ENCODE measurements around the gene ABTB2.

The ABTB2 gene

GRCh38 chr11:34278175-34278574 lies 79.6 kb downstream of the ABTB2 start:
- TF ChIP-seq CTCF (IDR thresholded peaks at IDR 0.05; ENCODE audit: low read depth, low read length), result no peak
- no peak for DNase-seq (ENCODE audit: low read depth in 2 of 2)
- no peak overlapping the region for H3K4me3 ChIP-seq (replicated peaks in 1 of 2; ENCODE audit: low read depth in 2 of 2, low read length in 2 of 2)

GRCh38 chr11:34277171-34277570 lies 80.6 kb downstream of the ABTB2 start:
- no peak for DNase-seq (ENCODE audit: low read depth in 2 of 2)
- no peak for TF ChIP-seq CTCF (IDR thresholded peaks at IDR 0.05; ENCODE audit: low read depth, low read length)
- H3K4me3 ChIP-seq (replicated peaks in 1 of 2; ENCODE audit: low read depth in 2 of 2, low read length in 2 of 2), result no peak overlapping the region

GRCh38 chr11:34276352-34276864 lies 81.4 kb downstream of the ABTB2 start:
- no peak for TF ChIP-seq CTCF (IDR thresholded peaks at IDR 0.05; ENCODE audit: low read depth, low read length)
- no peak for DNase-seq (ENCODE audit: low read depth in 2 of 2)
- H3K4me3 ChIP-seq (replicated peaks in 1 of 2; ENCODE audit: low read depth in 2 of 2, low read length in 2 of 2), result no peak overlapping the region

GRCh38 chr11:34275486-34275885 lies 82.3 kb downstream of the ABTB2 start:
- no peak for DNase-seq (ENCODE audit: low read depth in 2 of 2)
- TF ChIP-seq CTCF (IDR thresholded peaks at IDR 0.05; ENCODE audit: low read depth, low read length), result no peak
- H3K4me3 ChIP-seq (replicated peaks in 1 of 2; ENCODE audit: low read depth in 2 of 2, low read length in 2 of 2), result no peak overlapping the region

- no peak overlapping the region for H3K4me3 ChIP-seq (replicated peaks in 1 of 2; ENCODE audit: low read depth in 2 of 2, low read length in 2 of 2)
- DNase-seq (ENCODE audit: low read depth in 2 of 2), result peak; percentile 88 to 98
- TF ChIP-seq CTCF (IDR thresholded peaks at IDR 0.05; ENCODE audit: low read depth, low read length), result no peak
Observed at GRCh38 chr11:34274712-34275398, 83.0 kb downstream of the ABTB2 start.

GRCh38 chr11:34273099-34273498 lies 84.7 kb downstream of the ABTB2 start:
- no peak for TF ChIP-seq CTCF (IDR thresholded peaks at IDR 0.05; ENCODE audit: low read depth, low read length)
- H3K4me3 ChIP-seq (replicated peaks in 1 of 2; ENCODE audit: low read depth in 2 of 2, low read length in 2 of 2), result no peak overlapping the region
- no peak for DNase-seq (ENCODE audit: low read depth in 2 of 2)

GRCh38 chr11:34271727-34272126 lies 86.1 kb downstream of the ABTB2 start:
- no peak for TF ChIP-seq CTCF (IDR thresholded peaks at IDR 0.05; ENCODE audit: low read depth, low read length)

More at GRCh38 chr11:34271727-34272126, 86.1 kb downstream of the ABTB2 start:
- DNase-seq (ENCODE audit: low read depth in 2 of 2), result no peak
- H3K4me3 ChIP-seq (replicated peaks in 1 of 2; ENCODE audit: low read depth in 2 of 2, low read length in 2 of 2), result no peak overlapping the region
